HG03045 (cell line): Measurements from ENCODE around the gene C1orf50.
"Not testable (repeated sequence)": the region's sequence is repeated elsewhere in the genome, so short reads cannot be mapped to it uniquely, and the experiment has no call there.

Source experiments
- ATAC-seq: cut with Tn5 transposase; IDR thresholded peaks from one replicate; pipeline ENCODE4 v1.9.1; 2021; ENCODE audit warnings: mild to moderate bottlenecking, moderate library complexity; ENCODE audit not compliant: unreplicated experiment

Gene C1orf50

DNA sequence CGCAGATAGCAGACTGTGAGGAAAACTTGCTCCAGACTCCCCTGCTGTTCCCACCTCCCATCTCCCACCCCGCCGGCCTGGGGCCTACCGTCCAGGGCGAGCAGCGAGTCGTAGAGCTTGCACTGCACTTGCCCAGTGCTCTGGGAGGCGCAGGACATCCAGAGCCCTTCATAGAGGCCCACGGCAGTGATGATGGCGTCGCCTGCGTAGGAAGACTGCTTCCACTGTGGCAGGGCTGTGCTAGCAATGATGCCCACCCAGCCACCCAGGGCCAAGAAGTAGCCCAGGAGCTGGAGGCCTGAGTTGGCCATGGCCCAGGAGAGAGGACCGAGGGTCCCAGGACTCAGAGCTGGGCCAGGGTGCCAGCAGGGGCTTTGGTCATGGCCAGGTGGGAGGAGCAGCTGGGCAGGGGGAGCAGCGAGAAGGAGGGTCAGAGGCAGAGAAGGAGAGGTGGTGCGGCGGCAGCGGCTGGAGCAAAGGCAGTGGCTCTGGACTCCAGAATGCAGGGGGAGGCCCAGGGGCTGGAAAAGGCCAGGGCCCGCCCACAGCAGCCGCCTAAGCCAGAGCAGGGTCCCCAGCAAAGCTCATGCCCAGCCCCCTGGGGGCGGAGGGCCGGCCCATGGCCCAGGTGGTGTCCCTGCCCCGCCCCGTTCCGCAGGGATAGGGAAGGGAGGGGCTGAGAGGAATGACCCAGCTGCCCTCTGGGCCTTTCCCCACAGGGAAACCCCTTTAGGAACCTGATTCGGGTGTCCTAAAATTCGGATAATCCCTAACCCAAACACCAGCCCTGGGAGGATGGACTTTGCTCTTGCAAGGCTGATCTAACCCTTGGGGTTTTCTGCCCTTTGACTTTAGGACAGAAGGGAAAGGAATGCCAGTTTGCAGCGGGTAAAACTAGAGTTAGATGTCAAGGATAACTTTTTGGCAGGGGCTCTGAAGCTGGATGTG, 27.0 kb upstream of the C1orf50 start, which contains the start of gene CLDN19:
TSS of gene CLDN19 (minus strand) at position 484 of the 948 bp plus-strand sequence. CDS start at position 311, 173 bp downstream.
- no peak for ATAC-seq

DNA sequence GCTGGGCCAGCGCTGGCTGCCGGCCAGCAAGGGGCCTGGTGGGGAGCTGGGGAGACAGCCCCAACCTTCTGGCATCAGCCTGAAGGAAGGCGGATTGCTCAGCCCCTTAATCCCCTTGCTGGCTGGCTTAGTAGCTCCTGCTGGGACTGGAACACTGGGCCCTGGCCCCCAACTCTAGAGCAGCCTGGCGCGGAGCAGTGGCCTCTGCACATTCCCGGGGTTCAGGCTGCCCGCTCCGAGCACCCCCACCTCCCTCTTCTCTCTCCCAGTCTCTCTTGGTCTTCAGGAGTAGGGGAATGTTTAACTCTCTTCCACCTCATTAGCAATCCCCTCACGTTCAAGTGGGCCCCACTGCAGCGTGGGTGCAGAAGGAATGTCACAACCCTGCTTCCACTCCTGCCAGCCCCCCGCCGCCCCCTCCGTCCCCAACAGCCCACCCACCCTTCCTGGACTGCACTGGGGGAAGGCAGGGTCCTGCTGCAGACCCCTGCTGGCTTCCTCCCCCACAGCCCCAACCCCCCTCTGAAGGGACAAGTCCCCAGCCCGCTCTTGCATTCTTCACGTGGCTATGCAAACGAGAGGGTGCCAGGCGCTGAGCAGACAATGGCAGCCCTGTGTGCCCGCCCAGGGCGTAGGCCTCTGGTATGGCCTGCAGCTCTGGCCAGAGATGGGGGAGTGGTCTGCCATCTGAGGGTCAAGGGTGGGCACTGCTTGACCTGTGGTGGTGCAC, 26.0 kb upstream of the C1orf50 start:
- no peak for ATAC-seq

DNA sequence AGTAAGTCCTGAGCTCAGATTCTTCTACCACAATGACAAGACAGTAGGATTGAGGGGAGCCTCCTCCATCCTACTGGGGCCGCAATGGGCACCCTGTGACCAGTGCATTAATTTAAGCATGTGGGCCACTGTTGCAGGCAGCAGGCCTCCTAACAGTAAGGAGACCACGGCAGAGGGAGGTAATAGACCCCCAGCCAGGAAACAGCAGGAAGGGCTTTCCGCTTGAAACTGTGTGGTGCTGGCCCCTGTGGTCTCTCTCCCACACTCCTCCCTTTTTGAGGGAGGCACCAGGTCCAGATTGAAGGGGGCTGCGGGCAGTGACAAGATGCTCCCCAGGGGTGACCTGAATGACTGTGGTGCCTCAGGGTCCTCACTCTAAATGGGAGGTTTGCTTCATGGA, 25.3 kb upstream of the C1orf50 start:
- ATAC-seq: no peak

DNA sequence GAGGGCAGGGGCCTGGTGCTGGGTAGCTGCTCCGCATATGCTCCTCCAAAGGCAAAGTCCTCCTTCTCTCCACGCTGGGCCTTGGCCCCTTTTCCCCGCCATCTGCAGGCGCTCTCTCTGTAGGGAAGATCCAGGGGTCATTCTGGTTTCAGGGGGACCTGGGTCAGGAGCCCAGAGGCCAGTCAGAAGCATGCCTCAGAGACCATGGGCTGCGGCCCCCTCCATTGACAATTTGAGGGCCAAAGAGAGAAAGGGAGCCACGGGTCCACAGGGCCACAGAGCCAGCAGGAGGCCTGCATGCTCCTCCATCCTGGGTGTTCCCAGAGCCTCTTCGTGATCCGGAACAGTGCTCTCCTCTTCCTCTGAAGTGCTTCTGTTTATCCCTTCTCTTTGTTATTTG, 24.9 kb upstream of the C1orf50 start:
- ATAC-seq: no peak

DNA sequence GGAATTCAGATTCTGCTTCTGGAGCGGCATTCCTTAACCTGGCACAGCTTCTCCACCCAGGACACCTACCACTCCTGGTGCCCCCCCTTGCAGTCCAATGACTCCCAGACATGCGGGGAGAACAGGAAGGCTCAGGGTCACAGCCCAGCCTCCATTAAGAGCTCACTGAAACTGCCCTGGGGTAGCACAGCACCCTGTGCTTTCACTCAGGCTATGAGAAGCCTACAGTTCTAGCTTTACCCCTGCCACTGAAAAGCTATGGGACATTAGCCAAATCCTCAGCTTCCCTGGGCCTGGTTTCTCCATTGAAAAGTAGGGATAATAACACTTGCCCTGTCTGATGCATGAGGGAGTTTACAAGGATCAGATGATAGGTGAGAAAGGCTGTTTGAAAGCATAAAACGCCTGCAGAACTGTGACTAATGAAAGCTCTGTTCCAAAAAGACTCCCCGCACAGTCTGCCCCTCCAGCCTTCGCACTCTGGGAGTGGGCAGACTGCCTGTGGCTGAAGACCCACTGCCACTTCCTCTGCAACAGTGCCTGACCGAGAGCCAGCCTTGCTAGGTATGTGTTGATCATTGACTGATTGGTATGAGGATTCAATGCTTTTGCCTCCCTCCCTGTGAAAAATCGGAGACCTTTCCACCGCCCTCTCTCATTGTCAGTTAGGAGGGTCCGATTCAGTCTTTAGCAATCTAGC, 24.3 kb upstream of the C1orf50 start:
- ATAC-seq: no peak

DNA sequence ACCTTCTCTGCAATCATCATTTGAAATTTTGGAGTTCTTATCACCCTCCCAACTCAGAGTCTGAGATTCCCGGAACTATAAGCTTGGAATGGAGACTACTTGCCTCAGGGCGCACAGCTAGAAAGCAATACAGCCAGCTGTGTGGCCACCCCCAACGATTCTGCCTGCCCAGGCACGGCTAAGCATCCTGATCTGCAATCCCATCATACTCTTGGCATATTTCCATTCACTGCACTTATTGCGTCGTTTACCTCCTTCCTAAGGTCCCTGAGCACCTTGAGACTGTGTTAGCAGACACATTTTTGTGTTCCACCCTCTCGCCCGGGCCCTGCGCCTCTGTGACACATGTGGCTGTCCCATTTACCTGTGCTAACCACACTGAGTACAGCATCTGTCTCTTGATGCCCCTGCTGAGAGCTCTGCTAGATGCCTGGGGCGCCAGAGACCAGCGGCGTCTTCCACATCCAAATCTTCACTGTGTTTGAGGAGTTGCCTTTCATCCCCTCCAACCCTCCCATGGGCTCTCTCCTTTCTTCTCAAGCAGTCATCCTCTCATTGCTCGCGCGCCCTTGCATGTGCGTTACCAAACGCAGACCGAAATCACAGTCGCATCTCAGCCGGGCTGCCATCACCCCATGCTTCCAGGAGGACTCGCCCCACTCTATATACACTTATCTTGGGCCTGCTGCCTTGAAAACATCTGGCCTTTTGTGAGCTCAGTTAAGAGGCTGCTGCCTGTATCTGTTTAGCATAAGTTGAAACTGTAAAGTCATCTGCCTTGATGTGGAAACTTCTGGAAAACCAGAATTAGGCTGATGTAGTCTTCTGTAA, 23.5 kb upstream of the C1orf50 start:
- no peak for ATAC-seq

DNA sequence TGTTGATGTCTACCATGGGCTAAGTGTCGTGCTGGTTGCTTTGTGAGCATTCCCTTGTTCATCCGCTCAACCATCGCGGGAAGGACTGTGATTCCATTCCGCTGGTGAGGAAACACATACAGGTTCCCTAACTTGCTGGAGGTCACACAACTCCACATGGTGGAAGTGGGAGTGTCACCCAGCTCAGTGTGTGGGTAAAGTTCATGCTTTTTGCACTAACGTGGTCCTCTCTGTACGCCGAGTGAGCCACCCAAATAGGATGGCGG, 23.0 kb upstream of the C1orf50 start:
- ATAC-seq: no peak

DNA sequence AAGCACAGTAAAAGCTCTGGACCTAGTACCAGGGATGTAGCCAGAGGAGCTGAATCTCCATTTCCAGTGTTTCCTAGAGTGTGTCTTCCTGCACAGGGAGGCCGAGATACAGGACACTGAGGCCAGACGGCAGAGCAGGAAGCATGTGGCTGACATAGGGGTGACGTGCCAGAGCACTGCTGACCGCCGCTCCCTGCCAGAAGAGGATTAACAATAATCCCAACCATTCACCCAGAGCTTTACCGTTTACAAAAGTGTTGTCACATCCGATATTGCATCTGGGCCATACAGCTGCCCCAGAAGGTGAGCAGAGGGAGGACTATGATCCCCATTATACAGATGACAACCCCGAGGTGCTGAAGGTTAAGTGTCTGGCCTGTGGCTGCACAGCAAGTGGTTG, 21.2 kb upstream of the C1orf50 start:
- ATAC-seq: no peak

DNA sequence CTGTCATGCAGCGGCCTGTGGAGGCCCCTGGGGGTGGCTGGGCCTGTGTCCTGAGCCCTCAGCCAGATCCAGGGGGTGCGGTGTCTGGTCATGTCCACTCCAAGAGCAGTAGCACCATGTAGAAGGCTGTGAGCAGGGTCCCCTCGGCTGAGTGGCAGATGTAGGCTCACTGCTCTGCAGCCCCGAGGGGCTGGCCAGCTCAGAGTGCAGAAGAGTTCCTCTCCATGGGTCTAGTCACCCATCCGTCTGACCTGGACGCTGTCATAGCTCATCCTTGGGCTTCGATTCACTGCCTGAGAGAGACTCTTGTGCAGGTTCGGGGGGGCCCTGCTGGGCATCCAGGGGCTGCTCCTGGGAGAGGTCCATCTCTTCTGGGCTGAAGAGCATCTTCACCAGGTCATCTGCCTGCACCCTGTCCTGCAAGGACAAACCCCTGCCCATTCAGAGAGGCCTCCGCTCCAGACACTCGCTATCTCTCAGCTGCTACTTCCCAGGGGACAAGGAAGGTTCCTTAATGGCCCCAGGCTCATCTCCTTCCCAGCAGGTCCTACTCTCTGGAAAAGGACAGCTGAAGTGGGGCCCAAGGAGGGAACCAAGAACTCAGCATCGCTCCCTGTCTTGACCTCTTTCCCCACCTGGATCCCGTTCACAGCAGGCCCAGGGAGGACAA, 20.5 kb upstream of the C1orf50 start:
- no peak for ATAC-seq

DNA sequence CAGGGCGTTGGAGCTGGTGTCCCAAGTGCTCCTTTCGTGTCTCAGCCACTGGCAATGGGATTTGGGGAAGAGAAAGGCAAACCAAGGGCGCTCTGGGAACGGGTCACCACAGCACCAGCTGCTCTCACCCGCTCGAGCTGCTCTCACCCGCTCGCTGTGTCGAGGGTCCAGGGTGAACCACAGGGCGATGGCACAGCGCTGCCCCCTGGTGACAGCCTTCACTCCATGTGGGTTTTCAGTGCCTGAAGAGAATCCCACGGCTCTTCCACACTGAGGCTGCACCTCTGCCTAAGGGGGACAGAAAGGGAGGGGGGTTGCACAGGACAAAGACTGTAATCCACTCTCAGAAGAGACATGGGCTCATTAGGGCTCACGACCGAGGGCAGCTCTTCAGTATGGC, 19.9 kb upstream of the C1orf50 start:
- no peak for ATAC-seq

DNA sequence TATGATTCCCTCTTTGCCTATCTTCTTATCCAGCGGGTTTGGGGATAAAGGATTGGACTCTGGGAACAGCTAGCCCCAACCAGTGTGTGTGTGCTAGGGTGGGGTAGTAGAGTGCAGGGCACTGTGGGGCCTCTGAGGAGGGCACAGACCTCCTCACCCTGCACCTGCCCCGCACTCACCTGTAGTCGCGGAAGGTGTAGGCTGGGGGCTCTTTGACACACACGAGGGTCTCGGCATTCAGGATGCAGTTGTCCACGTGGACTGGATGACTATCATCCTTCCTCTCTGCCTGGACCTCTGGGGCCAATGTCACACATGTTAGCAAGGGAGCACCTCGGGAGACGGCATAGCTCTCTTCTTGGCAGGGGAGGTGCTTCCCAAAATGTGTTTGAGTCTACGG, 19.0 kb upstream of the C1orf50 start:
- ATAC-seq: no peak

DNA sequence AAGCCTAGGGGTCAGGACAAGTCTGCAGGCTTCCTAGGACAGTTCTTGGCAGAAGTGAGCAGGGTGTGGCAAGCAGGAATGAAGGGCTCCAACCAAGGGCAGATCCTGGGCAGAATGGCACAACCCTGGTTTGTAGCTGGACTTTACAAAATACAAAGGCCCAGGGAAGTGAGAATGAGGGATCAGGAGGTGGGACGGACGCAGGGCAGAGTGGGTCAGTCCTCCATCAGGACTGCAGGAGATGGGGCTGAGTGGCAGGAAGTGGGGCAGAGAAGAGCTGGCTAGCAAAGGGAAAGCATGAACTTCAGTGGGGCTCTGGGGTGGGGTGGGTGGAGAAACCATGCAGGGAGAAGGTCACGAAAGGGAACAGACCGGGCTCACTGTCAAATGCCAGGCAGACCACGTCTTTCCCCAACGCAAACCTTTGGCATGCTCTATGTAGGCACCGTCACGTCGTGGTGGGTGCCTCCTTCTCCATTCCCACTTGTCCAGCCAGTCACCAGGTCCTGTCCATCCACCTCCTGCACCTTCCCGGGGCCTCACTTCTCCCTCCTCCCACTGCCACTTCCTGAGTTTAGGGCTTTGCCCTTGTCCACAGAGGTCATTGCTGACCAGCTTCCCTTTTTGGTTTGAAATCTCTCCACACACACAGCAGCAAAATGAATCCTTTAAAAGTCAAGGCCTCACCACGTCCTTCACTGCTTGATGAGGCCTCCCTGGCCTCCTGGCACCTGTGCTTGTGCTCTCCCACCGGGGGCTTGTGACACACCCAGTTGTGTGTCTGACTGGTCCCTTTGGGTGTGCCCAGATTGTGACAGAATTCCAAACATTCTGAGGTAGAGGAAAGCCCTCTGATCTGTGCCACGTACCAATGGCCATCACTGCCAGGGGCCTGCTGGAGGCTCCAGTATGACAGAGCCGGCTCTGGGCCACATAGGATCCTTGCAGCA, 18.3 kb upstream of the C1orf50 start:
- no peak for ATAC-seq

DNA sequence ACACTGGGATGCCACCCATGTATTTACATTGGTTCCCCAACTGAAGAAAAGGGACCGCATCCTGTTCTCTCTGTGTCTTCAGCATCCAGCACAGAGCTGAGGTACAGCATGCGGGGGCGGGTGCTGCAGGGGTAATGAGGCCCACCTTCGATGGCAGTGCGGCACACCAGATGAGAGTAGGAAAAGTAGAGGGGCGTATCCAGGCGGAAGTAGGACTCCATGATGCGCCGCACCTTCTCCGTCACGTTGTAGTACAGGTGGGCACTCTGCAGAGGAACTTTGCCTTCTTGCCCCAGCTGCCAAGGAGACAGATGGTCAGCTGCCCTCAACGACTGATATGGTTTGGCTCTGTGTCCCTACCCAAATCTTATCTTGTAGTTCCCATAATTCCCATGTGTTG, 17.0 kb upstream of the C1orf50 start:
- no peak for ATAC-seq

DNA sequence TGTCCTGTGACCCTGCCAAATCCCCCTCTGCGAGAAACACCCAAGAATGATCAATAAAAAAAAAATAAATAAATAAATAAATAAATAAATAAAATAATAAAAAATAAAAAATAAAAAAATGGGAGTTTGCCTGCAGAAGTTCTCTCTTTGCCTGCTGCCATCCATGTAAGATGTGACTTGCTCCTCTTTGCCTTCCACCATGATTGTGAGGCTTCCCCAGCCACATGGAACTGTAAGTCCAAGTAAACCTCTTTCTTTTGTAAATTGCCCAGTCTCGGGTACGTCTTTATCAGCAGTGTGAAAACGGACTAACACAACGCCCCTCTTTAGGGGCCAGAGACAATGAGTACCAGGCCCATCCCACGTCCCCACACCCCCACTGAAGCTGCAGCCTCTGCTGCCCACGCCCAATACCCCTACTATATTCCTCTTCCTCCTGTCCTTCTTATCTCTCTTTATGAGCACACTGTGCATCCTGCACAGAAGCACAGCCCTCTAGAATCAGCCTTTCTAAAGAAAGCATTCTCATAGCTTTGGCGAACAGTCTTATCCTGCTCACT, 15.5 kb upstream of the C1orf50 start:
- not testable (repeated sequence) for ATAC-seq

DNA sequence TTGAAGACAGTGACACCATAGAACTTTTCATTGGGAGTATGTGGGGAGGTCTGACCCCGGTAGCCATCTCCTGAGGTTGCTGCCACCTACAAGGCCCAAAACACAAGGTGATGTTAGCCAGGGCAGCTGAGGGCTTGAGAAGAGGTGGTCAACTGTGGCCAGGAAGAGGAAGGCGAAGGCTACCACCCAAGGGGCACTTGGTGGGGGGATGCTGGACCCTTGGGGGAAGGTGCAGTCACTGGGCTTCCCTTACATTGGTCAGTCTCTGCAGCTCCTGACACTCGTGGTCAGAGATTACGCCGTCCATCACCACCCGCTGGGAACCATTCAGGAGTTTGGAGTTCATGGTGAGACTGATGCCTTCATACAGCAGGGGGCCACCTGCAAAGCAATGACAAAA, 14.8 kb upstream of the C1orf50 start:
- ATAC-seq: no peak

DNA sequence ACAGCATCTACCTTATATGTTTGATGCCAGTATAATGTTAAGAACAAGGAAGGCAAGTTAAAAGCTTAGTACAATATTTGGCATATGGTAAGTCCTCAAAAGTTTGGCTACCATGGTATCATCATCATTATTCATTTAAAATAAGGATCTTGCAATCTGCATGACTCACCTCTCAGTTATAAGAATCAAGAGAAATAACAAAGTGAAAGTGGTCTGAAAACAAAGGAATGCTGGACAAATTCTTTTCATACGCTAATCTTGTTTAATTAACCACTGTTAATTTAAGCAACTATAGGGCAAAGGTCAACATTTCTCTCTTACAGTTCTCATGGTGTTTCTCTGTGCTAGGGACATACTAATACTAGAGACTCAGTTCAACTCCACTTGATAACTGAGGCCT, 14.0 kb upstream of the C1orf50 start:
- no peak for ATAC-seq

DNA sequence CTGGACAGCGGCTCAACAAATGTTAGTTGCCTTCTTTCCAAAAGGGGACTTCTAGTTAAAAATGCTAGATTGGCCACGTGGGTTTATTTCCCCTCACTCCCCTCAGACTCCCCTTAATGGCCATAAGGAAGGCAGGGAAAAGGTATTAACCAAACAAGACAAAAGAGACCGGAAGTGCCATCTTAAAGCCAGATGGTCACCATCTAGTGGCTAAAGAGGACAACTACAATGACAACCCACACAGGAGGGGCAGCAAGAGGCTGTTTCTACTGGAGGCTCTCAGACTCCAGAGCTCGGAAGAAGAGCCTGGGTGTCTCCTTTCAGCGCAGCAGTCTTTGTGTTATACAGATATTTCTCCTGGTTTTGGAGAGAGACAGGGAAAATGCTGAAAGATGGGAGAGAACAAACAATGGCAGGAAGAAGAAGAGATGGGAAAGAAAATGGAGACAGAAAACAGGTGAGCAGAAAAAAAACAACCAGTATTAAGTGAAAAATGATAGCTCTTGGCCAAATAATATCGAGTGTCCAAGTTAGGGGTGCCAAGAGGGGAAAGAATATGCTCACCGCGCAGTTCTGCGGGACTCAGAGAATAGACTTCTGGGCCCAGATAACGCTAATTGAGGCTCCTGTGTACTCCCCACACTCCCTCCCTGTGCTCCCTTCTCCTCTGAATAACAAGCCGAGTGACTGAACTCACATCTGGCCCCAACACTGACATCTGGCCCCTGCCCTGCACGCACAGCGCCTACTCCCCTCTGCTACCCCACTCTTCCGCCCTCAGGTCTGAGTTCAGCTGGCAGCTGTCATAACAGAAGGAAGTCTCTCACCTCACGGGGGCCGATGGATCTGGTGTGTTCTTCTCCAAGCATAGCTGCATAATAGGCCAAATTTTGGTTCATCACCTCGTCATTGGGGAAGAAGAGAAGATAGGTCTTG, 9.8 kb upstream of the C1orf50 start:
- no peak for ATAC-seq

DNA sequence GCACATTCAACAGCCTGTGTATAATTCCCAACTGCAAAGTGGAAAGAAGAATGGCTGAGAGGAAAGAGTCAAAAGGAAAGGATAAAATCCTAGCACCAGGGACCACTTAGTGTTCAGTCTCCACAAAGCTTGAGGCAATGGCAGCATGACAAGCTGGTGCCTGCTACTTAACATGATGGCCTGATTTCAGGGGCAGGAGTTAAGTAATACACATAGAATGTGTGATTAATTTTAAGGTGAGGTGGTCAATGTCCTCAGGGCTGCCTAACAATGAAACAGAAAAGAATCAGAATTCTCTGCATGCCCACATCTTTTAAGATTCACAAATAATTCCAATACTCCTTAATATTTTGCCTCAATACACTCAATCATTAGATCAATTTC, 9.2 kb upstream of the C1orf50 start:
- ATAC-seq: no peak
